Measurements from ENCODE around the gene DDR1.
"Not testable (repeated sequence)": the region's sequence is repeated elsewhere in the genome, so short reads cannot be mapped to it uniquely, and the experiment has no call there.

DDR1 gene

DNA sequence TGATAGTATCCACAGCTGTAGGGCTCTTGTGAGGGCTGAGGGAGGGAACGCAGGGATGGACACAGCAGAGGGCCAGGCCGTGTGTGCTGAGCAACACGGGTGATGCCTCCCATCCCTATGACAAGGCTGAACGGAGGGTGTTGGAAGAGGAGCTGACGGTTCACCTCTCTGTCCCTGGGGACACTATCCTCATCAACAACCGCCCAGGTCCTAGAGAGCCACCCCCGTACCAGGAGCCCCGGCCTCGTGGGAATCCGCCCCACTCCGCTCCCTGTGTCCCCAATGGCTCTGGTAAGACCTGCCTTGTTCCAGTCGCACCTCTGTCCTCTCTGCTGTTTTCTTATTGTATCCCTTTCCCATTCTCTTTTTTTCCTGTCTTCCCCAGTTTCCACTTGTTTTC, 10.1 kb downstream of the DDR1 start:
- DNase-seq (ENCODE audit: low read depth, low spot score), result no peak

DNA sequence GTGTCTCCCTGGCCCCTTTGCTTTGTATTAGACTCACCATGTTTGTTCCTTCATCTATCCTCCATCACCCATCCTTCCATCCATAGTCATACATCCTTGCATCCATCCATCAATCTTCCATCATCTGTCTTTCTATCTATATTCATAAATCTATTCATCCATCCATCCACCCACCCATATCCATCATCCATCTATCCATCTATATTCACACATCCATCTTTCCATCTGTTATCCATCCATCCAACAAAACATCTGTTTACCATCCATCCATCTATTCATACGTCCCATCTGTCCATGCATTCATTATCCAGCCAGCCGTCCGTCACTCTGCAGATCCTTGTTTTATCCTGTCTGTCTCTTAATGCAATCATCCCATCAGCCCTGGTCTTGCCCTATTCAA, 10.6 kb downstream of the DDR1 start:
- no peak for DNase-seq (ENCODE audit: low read depth, low spot score)

GRCh38 chr6:30895343-30895742, 11.0 kb downstream of the DDR1 start:
- DNase-seq (ENCODE audit: low read depth, low spot score), result no peak

- no peak for DNase-seq (ENCODE audit: low read depth, low spot score)
Observed at GRCh38 chr6:30896541-30896940, 12.2 kb downstream of the DDR1 start.

GRCh38 chr6:30897882-30898281, 13.6 kb downstream of the DDR1 start:
- no peak for DNase-seq (ENCODE audit: low read depth, low spot score)

GRCh38 chr6:30898750-30899360, 14.5 kb downstream of the DDR1 start:
- DNase-seq (ENCODE audit: low read depth, low spot score), result no peak

- no peak for DNase-seq (ENCODE audit: low read depth, low spot score)
Observed at GRCh38 chr6:30900863-30901417, 16.6 kb downstream of the DDR1 start.

DNA sequence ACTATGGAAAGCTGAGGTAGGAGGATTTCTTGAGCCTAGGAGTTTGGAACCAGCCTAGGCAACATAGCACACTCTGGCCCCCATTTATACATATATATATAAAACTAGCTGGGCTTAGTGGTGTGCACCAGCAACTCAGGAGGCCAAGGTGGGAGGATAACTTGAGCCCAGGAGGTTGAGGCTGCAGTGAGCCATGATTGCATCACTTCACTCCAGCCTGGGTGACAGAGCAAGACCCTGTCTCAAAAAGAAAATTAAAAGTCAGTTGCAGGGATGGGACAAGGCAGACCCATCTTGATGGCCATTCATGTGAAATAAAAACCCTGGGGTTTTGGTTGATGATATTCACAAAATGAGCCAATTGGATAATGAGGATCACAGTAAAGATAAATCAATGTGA, 17.1 kb downstream of the DDR1 start:
- no peak for DNase-seq (ENCODE audit: low read depth, low spot score)

DNA sequence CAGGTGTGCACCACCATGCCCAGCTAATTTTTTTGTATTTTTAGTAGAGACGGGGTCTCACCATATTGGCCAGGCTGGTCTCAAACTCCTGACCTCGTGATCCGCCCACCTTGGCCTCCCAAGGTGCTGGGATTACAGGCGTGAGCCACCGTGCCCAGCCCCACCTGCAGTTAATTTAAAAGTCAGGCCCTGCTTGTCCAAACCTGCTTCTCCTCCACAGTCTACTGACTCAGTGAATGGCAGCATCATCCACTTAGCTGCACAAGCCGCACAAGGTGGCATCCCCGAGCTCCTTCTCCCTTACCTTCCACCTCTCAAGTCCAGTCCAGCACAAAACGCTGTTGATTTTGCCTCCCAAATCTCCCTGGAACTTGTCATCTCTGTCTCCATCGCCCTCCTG, 17.9 kb downstream of the DDR1 start:
- DNase-seq (ENCODE audit: low read depth, low spot score), result not testable (repeated sequence)

- DNase-seq (ENCODE audit: low read depth, low spot score), result no peak
Observed at GRCh38 chr6:30902709-30903108, 18.4 kb downstream of the DDR1 start.

- no peak for DNase-seq (ENCODE audit: low read depth, low spot score)
Observed at GRCh38 chr6:30903236-30903635, 18.9 kb downstream of the DDR1 start.

DNA sequence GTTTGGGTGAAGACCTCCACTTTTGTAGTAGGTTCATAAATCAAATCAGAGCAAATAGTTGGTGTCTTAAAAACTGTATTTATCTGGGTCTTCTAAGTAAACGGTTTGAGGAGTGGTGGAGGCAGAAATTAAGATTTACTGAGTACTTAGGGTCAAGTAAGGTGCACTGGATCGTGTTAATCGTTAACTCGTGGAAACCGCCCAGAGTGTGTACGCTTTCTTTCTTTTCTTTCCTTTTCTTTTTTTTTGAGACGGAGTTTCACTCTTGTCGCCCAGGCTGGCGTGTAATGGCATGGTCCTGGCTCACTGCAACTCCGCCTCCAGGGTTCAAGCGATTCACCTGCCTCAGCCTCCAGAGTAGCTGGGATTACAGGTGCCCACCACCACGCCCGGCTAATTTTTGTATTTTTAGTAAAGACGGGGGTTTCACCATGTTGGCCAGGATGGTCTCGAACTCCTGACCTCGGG, 23.0 kb downstream of the DDR1 start:
- not testable (repeated sequence) for DNase-seq (ENCODE audit: low read depth, low spot score)

- DNase-seq (ENCODE audit: low read depth, low spot score), result peak; percentile 88
Observed at GRCh38 chr6:30907758-30908591, 23.7 kb downstream of the DDR1 start, which contains the start of gene GTF2H4. GTF2H4 (plus strand) TSS chr6:30908207.

DNA sequence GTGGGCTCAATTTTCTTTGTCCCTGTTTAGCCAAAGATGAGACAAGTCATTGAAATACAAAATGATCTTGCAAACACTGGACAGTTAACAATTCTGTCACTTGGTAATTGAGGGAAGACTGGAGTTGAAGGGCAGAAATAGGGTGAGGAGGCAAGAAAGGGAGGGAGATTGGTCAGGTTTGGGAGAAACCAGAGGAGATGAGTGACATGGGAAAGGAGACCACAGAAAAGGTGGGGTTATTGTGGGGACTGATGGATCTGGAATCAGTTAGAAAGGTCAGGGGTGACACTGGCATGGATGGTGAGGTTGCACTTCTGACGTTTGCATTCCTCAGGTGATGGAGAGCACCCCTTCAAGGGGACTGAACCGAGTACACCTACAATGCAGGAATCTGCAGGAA, 24.4 kb downstream of the DDR1 start:
- no peak for DNase-seq (ENCODE audit: low read depth, low spot score)

GRCh38 chr6:30910473-30910872, 26.2 kb downstream of the DDR1 start:
- DNase-seq (ENCODE audit: low read depth, low spot score), result not testable (repeated sequence)

GRCh38 chr6:30912746-30913520, 28.6 kb downstream of the DDR1 start:
- DNase-seq (ENCODE audit: low read depth, low spot score), result no peak

DNA sequence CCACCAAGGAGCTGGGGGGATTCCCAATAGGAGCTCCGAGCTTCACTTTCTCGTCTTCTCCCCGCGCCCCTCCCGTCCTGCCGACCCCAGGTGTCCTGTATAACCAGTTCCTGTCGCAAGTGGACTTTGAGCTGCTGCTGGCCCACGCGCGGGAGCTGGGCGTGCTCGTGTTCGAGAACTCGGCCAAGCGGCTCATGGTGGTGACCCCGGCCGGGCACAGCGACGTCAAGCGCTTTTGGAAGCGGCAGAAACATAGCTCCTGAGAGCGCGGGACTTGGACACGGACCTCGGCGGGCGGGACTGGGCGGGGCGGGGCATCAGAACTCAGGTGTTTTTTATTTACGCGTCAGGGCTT, 29.4 kb downstream of the DDR1 start:
- no peak for DNase-seq (ENCODE audit: low read depth, low spot score)

DNA sequence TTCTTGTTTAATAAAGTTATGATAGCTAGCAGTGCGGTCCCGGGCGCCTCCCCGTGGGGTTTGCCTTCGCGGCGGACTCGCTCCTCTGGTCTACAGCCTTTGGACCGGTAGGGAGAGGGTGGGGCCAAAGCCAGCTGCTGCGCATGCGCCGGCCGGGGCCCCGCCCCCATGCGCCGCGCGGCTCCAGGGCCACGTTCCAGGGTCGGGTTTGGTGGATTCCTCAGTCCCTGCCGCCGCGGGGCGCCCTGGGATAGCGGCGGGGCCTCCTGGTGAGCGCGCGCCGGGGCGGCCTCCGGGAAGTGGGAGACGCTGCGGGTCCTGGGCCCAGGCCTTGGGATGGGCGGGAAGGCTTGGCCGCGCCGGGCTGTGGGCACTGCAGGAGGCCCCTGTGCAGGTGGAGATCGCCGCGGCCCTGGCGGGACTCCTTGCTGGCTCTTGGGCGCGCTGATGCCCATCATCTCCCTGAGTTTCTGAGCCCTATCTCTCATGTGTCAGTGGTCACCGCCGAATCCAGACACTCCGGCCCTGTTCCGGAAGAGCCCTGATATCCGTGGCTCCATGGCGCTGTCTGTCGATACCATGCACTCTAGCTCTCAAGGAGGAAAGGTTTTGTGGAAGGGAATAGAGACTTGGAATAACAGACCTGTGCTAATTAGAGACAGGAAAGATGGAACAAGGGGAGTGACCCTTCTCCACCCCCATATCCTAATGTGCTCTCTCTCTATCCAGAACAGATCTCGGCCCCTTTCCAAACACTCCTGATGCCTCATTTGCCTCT, 29.9 kb downstream of the DDR1 start, which contains the start of gene VARS2:
VARS2 (plus strand) TSS at position 163 of the 778 bp plus-strand sequence; CDS start at position 762, 599 bp downstream.
- peak; percentile 60 for DNase-seq (ENCODE audit: low read depth, low spot score)

DNA sequence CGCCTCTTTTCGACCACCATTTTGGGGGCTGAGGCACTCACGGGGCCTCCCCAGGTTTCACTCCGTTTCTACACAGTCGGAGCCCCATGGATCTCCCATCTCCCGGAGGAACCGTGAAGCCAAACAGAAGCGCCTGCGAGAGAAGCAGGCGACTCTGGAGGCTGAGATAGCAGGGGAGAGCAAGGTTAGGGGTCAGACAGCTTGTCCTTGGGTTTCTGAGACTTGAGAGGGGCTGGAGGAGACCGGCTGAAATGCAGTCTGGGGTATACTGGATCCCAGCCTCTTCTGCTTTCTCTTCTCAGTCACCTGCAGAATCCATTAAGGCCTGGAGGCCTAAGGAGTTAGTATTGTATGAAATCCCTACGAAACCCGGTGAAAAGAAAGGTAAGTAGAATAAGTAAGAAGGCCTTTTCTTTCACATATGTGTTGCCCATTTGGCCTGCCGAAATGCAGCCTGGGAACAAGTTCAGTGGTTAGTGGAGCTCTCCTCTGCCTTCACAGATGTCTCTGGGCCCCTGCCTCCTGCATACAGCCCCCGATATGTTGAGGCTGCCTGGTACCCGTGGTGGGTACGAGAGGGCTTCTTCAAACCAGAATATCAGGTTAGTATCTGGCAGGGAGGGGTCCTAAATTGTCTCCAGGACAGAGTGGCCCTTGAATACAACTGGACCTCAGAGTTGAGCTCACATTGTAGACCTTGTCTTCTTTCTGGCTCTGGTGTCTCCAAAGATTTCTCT, 30.7 kb downstream of the DDR1 start:
- no peak for DNase-seq (ENCODE audit: low read depth, low spot score)

DNA sequence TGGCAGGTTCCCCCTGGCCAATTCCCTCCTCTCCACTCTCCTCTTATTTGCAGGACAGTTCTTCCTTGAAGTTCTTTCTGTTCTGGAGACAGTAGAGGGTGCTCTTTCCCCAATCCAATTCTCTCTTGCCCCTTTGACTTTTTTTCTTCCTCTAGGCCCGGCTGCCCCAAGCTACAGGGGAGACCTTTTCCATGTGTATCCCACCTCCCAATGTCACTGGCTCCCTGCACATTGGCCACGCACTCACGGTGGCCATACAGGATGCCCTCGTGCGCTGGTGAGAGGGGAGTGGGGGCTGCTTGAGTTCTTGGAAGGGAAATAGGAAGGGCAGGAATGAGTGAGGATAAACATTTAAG, 31.2 kb downstream of the DDR1 start:
- DNase-seq (ENCODE audit: low read depth, low spot score), result no peak

DNA sequence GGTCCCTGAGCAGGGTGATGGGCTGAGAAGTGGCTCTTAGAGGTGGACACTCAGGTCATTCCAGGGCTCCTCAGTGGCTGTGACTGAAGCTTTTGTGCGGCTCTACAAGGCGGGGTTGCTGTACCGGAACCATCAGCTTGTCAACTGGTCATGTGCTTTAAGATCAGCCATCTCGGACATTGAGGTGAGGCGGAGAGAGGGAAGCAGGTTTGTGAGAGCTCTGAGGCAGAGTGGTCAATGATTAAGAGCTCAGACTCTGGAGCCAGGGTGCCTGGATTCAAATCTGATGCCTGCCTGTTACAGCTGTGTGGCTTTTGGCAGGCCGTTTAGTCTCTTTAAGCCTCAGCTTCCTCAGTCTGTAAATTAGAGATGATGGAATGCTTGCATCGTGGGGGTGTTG, 32.7 kb downstream of the DDR1 start:
- DNase-seq (ENCODE audit: low read depth, low spot score), result no peak
